GM18519 (cell line): ENCODE data around the gene PIK3CD.
"Not testable (repeated sequence)": the region's sequence is repeated elsewhere in the genome, so short reads cannot be mapped to it uniquely, and the experiment has no call there.

Experiments
- ATAC-seq: cut with Tn5 transposase; IDR thresholded peaks from one replicate; pipeline ENCODE4 v1.9.1; 2021; ENCODE audit warnings: mild to moderate bottlenecking, moderate library complexity; ENCODE audit not compliant: unreplicated experiment, low FRiP score

PIK3CD gene

GRCh38 chr1:9653491-9654050 lies 2.0 kb downstream of the PIK3CD start:
- no peak for ATAC-seq

GRCh38 chr1:9654051-9654833 lies 2.7 kb downstream of the PIK3CD start:
- ATAC-seq = no peak

- no peak for ATAC-seq
Observed at GRCh38 chr1:9654834-9655723, 3.5 kb downstream of the PIK3CD start.

- no peak for ATAC-seq
Observed at GRCh38 chr1:9655836-9656235, 4.3 kb downstream of the PIK3CD start.

GRCh38 chr1:9657521-9658032 lies 6.0 kb downstream of the PIK3CD start:
- ATAC-seq = no peak

GRCh38 chr1:9658199-9658598 lies 6.7 kb downstream of the PIK3CD start:
- no peak for ATAC-seq

GRCh38 chr1:9659328-9659727 lies 7.8 kb downstream of the PIK3CD start:
- ATAC-seq = no peak

GRCh38 chr1:9663257-9663656 lies 11.7 kb downstream of the PIK3CD start:
- no peak for ATAC-seq

GRCh38 chr1:9665193-9665592 lies 13.7 kb downstream of the PIK3CD start:
- ATAC-seq = no peak

GRCh38 chr1:9668080-9668479 lies 16.5 kb downstream of the PIK3CD start:
- no peak for ATAC-seq

- no peak for ATAC-seq
Observed at GRCh38 chr1:9670085-9670484, 18.6 kb downstream of the PIK3CD start.

- ATAC-seq = no peak
Observed at GRCh38 chr1:9671377-9672140, 20.0 kb downstream of the PIK3CD start.

- ATAC-seq = no peak
Observed at GRCh38 chr1:9672444-9672843, 20.9 kb downstream of the PIK3CD start.

- no peak for ATAC-seq
Observed at GRCh38 chr1:9675393-9675792, 23.9 kb downstream of the PIK3CD start.

- not testable (repeated sequence) for ATAC-seq
Observed at GRCh38 chr1:9676128-9676527, 24.6 kb downstream of the PIK3CD start.

GRCh38 chr1:9676815-9677393 lies 25.4 kb downstream of the PIK3CD start:
- ATAC-seq = no peak

GRCh38 chr1:9680091-9680490 lies 28.6 kb downstream of the PIK3CD start:
- no peak for ATAC-seq

- no peak for ATAC-seq
Observed at GRCh38 chr1:9680828-9681227, 29.3 kb downstream of the PIK3CD start.

- no peak for ATAC-seq
Observed at GRCh38 chr1:9684801-9685200, 33.3 kb downstream of the PIK3CD start.
